SU-DHL-6 (cell line): ENCODE data around the gene PDZD7.

Source experiments
- H2AFZ ChIP-seq: fragments of 200-600 bp; sonication (generic); 2 replicates; pipeline ENCODE4 v1.6.1; 2014; ENCODE audit warnings: low read depth, mild to moderate bottlenecking, moderate library complexity, mixed read lengths, antibody characterized with exemption, low read length; ENCODE audit not compliant: severe bottlenecking
- H3F3A ChIP-seq: fragments of 200-600 bp; shearing (Covaris generic); 2 replicates; pipeline ENCODE4 v1.6.0; 2016; ENCODE audit warnings: antibody characterized with exemption, mild to moderate bottlenecking; ENCODE audit not compliant: insufficient read depth
- H3K27ac ChIP-seq: fragments of 200-600 bp; sonication (generic); 2 replicates; pipeline ENCODE4 v1.5.1; 2016; ENCODE audit warnings: low read depth, mild to moderate bottlenecking, low read length, moderate library complexity, mixed read lengths
- H3K27me3 ChIP-seq: fragments of 200-600 bp; sonication (generic), shearing (Covaris generic); 2 replicates; pipeline ENCODE4 v1.6.0; 2014; ENCODE audit warnings: mild to moderate bottlenecking, low read length
- H3K36me3 ChIP-seq: fragments of 200-600 bp; sonication (generic); 2 replicates; pipeline ENCODE4 v1.6.1; 2014; ENCODE audit warnings: mild to moderate bottlenecking, low read length, mixed read lengths
- H3K4me2 ChIP-seq: fragments of 300-600, 200-600 bp; shearing (Covaris generic), sonication (generic); 2 replicates; pipeline ENCODE4 v1.6.0; 2014; ENCODE audit warnings: low read length, low read depth, mild to moderate bottlenecking; ENCODE audit not compliant: poor library complexity, severe bottlenecking
- H3K4me3 ChIP-seq: fragments of 200-600 bp; sonication (generic); 2 replicates; pipeline ENCODE4 v1.5.1; 2014; ENCODE audit warnings: antibody characterized with exemption, low read length, mild to moderate bottlenecking, mixed read lengths; ENCODE audit not compliant: insufficient read depth, poor library complexity, severe bottlenecking
- H3K79me2 ChIP-seq: fragments of 200-600 bp; sonication (generic); 2 replicates; pipeline ENCODE4 v1.6.1; 2014; ENCODE audit warnings: mild to moderate bottlenecking, low read length, moderate library complexity; ENCODE audit not compliant: insufficient read depth
- H3K9ac ChIP-seq: fragments of 200-600 bp; sonication (generic); 2 replicates; pipeline ENCODE4 v1.7.0; 2014; ENCODE audit warnings: mild to moderate bottlenecking, low read length
- H3K9me2 ChIP-seq: fragments of 200-600 bp; sonication (generic); replicated peaks from 2 replicates; pipeline ENCODE4 v1.6.1; 2014; ENCODE audit warnings: low read length; ENCODE audit not compliant: insufficient read depth
- H3K9me3 ChIP-seq: fragments of 200-600 bp; sonication (generic); 2 replicates; pipeline ENCODE4 v1.6.1; 2014; ENCODE audit warnings: low read length, mixed read lengths; ENCODE audit not compliant: insufficient read depth
- H4K20me1 ChIP-seq: fragments of 200-600 bp; sonication (generic); 2 replicates; pipeline ENCODE4 v1.6.1; 2014; ENCODE audit warnings: low read depth, mild to moderate bottlenecking, antibody characterized with exemption, low read length, moderate library complexity, mixed read lengths
- CTCF ChIP-seq: fragments of 200-600 bp; sonication (generic); IDR thresholded peaks from one replicate; pipeline ENCODE4 v1.5.1; 2017; ENCODE audit warnings: antibody characterized with exemption, mild to moderate bottlenecking, low read length, moderate library complexity; ENCODE audit not compliant: insufficient read depth, poor library complexity, severe bottlenecking
- EZH2phosphoT487 ChIP-seq: fragments of 200-600 bp; sonication (generic), shearing (Covaris generic); conservative IDR thresholded peaks from 2 replicates; pipeline ENCODE4 v1.6.1; 2018; ENCODE audit warnings: mild to moderate bottlenecking, antibody characterized with exemption, low read length, moderate library complexity, mixed read lengths

Gene PDZD7

GRCh38 chr10:100989088-100989487 lies 41.8 kb downstream of the PDZD7 start:
- TF ChIP-seq CTCF (no peak), EZH2phosphoT487 (no peak)
- no peak overlapping the region for H3K27ac ChIP-seq
- no peak overlapping the region for H3K4me3 ChIP-seq
- H3F3A ChIP-seq, result peaks cover 4% of the 10 kb centered on the region; the same call in 1 of the 2 replicates
- no peaks in the 10 kb centered on the region for H3K9me3 ChIP-seq
- H3K4me2 ChIP-seq, result no peak overlapping the region
- peaks cover 44% of the 10 kb centered on the region for H3K79me2 ChIP-seq
- H3K9ac ChIP-seq, result no peak overlapping the region
- no peaks in the 10 kb centered on the region for H3K36me3 ChIP-seq
- no peak overlapping the region for H2AFZ ChIP-seq
- H4K20me1 ChIP-seq, result no peaks in the 10 kb centered on the region
- H3K27me3 ChIP-seq, result no peaks in the 10 kb centered on the region
- no peaks in the 10 kb centered on the region for H3K9me2 ChIP-seq

GRCh38 chr10:100988166-100988565 lies 42.8 kb downstream of the PDZD7 start:
- H3F3A ChIP-seq, result no peaks in the 10 kb centered on the region; the same call in 1 of the 2 replicates
- H3K9ac ChIP-seq, result peak overlapping the region; percentile 77
- no peaks in the 10 kb centered on the region for H3K27me3 ChIP-seq
- no peaks in the 10 kb centered on the region for H3K9me2 ChIP-seq
- H3K36me3 ChIP-seq, result no peaks in the 10 kb centered on the region
- H3K4me2 ChIP-seq, result peak overlapping the region; percentile 92
- H3K4me3 ChIP-seq, result peak overlapping the region; percentile 99
- TF ChIP-seq CTCF, result no peak
- TF ChIP-seq EZH2phosphoT487, result no peak
- no peaks in the 10 kb centered on the region for H3K9me3 ChIP-seq
- no peak overlapping the region for H3K27ac ChIP-seq
- H3K79me2 ChIP-seq, result peaks cover 44% of the 10 kb centered on the region
- no peaks in the 10 kb centered on the region for H4K20me1 ChIP-seq
- no peak overlapping the region for H2AFZ ChIP-seq

GRCh38 chr10:100987685-100988049 lies 43.3 kb downstream of the PDZD7 start:
- peaks cover 44% of the 10 kb centered on the region for H3K79me2 ChIP-seq
- H3K9me2 ChIP-seq, result no peaks in the 10 kb centered on the region
- H4K20me1 ChIP-seq, result no peaks in the 10 kb centered on the region
- TF ChIP-seq CTCF (no peak), EZH2phosphoT487 (no peak)
- H3K36me3 ChIP-seq, result no peaks in the 10 kb centered on the region
- peak overlapping the region; percentile 88 for H2AFZ ChIP-seq
- H3F3A ChIP-seq, result no peaks in the 10 kb centered on the region; the same call in 1 of the 2 replicates
- H3K9ac ChIP-seq, result peak overlapping the region; percentile 77
- H3K27me3 ChIP-seq, result no peaks in the 10 kb centered on the region
- peak overlapping the region; percentile 92 for H3K4me2 ChIP-seq
- H3K4me3 ChIP-seq, result peak overlapping the region; percentile 99
- H3K27ac ChIP-seq, result peak overlapping the region; percentile 78
- H3K9me3 ChIP-seq, result no peaks in the 10 kb centered on the region
